IMR-90 (cell line): ENCODE measurements around the gene SFT2D2. TPM values are rescaled to one million over a fixed set of nuclear protein-coding genes. Genes with fewer than 3 reads are reported as not detected.

Experiments
- ATAC-seq: fragments of 200-7000 bp; cut with Tn5 transposase; 2 replicates; pipeline ENCODE4 v1.9.1; 2020; ENCODE audit warnings: low read depth, mild to moderate bottlenecking, moderate library complexity
- BruUV-seq: library from RNA; stranded (reverse); fragments of 400-500 nt; replicated peaks from 2 replicates; lab custom pipeline; 2021; lab: Mats Ljungman, UMichigan
- CTCF ChIA-PET: fragments of 300-600 bp; formaldehyde crosslinking; extraction: SDS; loops from one replicate; lab custom pipeline; 2021; ENCODE audit warnings: antibody characterized with exemption; lab: Yijun Ruan, JAX
- POLR2A ChIA-PET: fragments of 300-600 bp; sonication (Branson Sonifier 250); formaldehyde crosslinking; loops from one replicate; lab custom pipeline; 2022; ENCODE audit warnings: antibody characterized with exemption; ENCODE audit not compliant: unreplicated experiment; lab: Charles Lee
- DNase-seq: peaks from one replicate; pipeline ENCODE4 v3.0.0; 2013
- H2AFZ ChIP-seq: replicated peaks from 2 replicates; pipeline ENCODE3; 2013; ENCODE audit warnings: low read length, mild to moderate bottlenecking; ENCODE audit not compliant: poor library complexity
- H2AK5ac ChIP-seq: 2 replicates; pipeline ENCODE4 v1.6.1; 2013; ENCODE audit warnings: low read depth, low read length, inconsistent platforms
- H2AK9ac ChIP-seq: replicated peaks from 2 replicates; pipeline ENCODE3; 2013; ENCODE audit warnings: mild to moderate bottlenecking, low read depth, low read length, moderate library complexity; ENCODE audit not compliant: poor library complexity
- H2BK120ac ChIP-seq: 2 replicates; pipeline ENCODE4 v1.6.1; 2013; ENCODE audit warnings: low read depth, low read length, inconsistent platforms
- H2BK15ac ChIP-seq: 3 replicates; pipeline ENCODE4 v1.6.1; 2013; ENCODE audit warnings: low read depth, low read length, inconsistent platforms
- H2BK20ac ChIP-seq: 2 replicates; pipeline ENCODE4 v1.6.1; 2013; ENCODE audit warnings: low read depth, mild to moderate bottlenecking, inconsistent platforms, low read length, moderate library complexity
- H2BK5ac ChIP-seq: 2 replicates; pipeline ENCODE4 v1.6.1; 2013; ENCODE audit warnings: mild to moderate bottlenecking, low read depth, low read length, inconsistent platforms; ENCODE audit not compliant: poor library complexity, severe bottlenecking
- H3K14ac ChIP-seq: replicated peaks from 2 replicates; pipeline ENCODE4 v1.6.1; 2013; ENCODE audit warnings: low read depth, low read length, inconsistent platforms
- H3K18ac ChIP-seq: 2 replicates; pipeline ENCODE4 v1.6.1; 2013; ENCODE audit warnings: low read depth, low read length, control low read depth
- H3K23ac ChIP-seq: 2 replicates; pipeline ENCODE4 v1.6.1; 2013; ENCODE audit warnings: low read depth, low read length, inconsistent platforms
- H3K27ac ChIP-seq: 2 replicates; pipeline ENCODE4 v1.5.1; 2013; ENCODE audit warnings: mild to moderate bottlenecking, control low read depth, low read length; ENCODE audit not compliant: insufficient read depth
- H3K27me3 ChIP-seq: 2 replicates; pipeline ENCODE4 v1.6.1; 2013; ENCODE audit warnings: low read length; ENCODE audit not compliant: control insufficient read depth, insufficient read depth
- H3K36me3 ChIP-seq: 2 replicates; pipeline ENCODE4 v1.6.1; 2013; ENCODE audit warnings: low read length, mixed read lengths; ENCODE audit not compliant: control insufficient read depth, insufficient read depth
- H3K4ac ChIP-seq: 2 replicates; pipeline ENCODE4 v1.6.1; 2013; ENCODE audit warnings: low read depth, low read length, inconsistent platforms
- H3K4me1 ChIP-seq: 2 replicates; pipeline ENCODE4 v1.6.1; 2013; ENCODE audit warnings: low read length, mixed read lengths; ENCODE audit not compliant: control insufficient read depth, insufficient read depth
- H3K4me2 ChIP-seq: 2 replicates; pipeline ENCODE4 v1.6.1; 2013; ENCODE audit warnings: low read depth, mild to moderate bottlenecking, control low read depth, low read length, moderate library complexity
- H3K4me3 ChIP-seq: 2 replicates; pipeline ENCODE4 v1.5.1; 2013; ENCODE audit warnings: low read depth, mild to moderate bottlenecking, control low read depth, low read length, moderate library complexity; ENCODE audit not compliant: insufficient read depth
- H3K56ac ChIP-seq: 2 replicates; pipeline ENCODE4 v1.6.1; 2013; ENCODE audit warnings: low read length, inconsistent platforms; ENCODE audit not compliant: insufficient read depth; ENCODE audit errors: extremely low read depth
- H3K79me1 ChIP-seq, 2 experiments: 2 replicates each; pipeline ENCODE4 v1.6.1; 2013; ENCODE audit warnings: low read length in 2 of 2, inconsistent platforms in 1 of 2, low read depth in 1 of 2
- H3K9ac ChIP-seq: 2 replicates; pipeline ENCODE4 v1.6.1; 2013; ENCODE audit warnings: low read depth, low read length, control low read depth
- H3K9me1 ChIP-seq: 2 replicates; pipeline ENCODE4 v1.6.1; 2013; ENCODE audit warnings: low read length, inconsistent platforms; ENCODE audit not compliant: insufficient read depth
- H3K9me3 ChIP-seq: 2 replicates; pipeline ENCODE4 v1.6.1; 2013; ENCODE audit warnings: low read length; ENCODE audit not compliant: control insufficient read depth, insufficient read depth
- H4K20me1 ChIP-seq: 2 replicates; pipeline ENCODE4 v1.6.1; 2013; ENCODE audit warnings: low read length, inconsistent platforms; ENCODE audit not compliant: insufficient read depth
- H4K5ac ChIP-seq: 2 replicates; pipeline ENCODE4 v1.6.1; 2013; ENCODE audit warnings: mild to moderate bottlenecking, low read depth, low read length, control low read depth
- H4K8ac ChIP-seq, 2 experiments: 2 replicates each; pipeline ENCODE4 v1.6.1; 2013; ENCODE audit warnings: low read depth in 2 of 2, low read length in 2 of 2, control low read depth in 1 of 2, inconsistent platforms in 1 of 2
- H4K91ac ChIP-seq: 2 replicates; pipeline ENCODE4 v1.6.1; 2013; ENCODE audit warnings: low read depth, low read length, inconsistent platforms; ENCODE audit not compliant: insufficient read depth
- BHLHE40 ChIP-seq: fragments of 150-350 bp; IDR thresholded peaks from 2 replicates; pipeline ENCODE4 v1.6.1; 2016; ENCODE audit warnings: mild to moderate bottlenecking, low read depth, low read length
- CEBPB ChIP-seq: IDR thresholded peaks from 2 replicates; pipeline ENCODE4 v1.6.1; 2012; ENCODE audit warnings: low read depth, low read length, improper control_type of control experiment
- MAFK ChIP-seq: IDR thresholded peaks from 2 replicates; pipeline ENCODE4 v1.6.1; 2012; ENCODE audit warnings: low read depth, low read length, improper control_type of control experiment
- NFE2L2 ChIP-seq: fragments of 150-350 bp; IDR thresholded peaks from 2 replicates; pipeline ENCODE4 v1.6.1; 2016; ENCODE audit warnings: low read depth, mild to moderate bottlenecking, low read length
- RAD21 ChIP-seq: IDR thresholded peaks from 2 replicates; pipeline ENCODE4 v1.6.1; 2012; ENCODE audit warnings: low read length, improper control_type of control experiment
- USF2 ChIP-seq: fragments of 150-350 bp; IDR thresholded peaks from 2 replicates; pipeline ENCODE4 v1.6.1; 2017; ENCODE audit warnings: mild to moderate bottlenecking, antibody characterized with exemption, low read length, low read depth
- WGBS, 2 experiments: methylation state at CpG; one replicate each; pipeline versions ENCODE4 v1.1.5 to v1.1.7; 2013; ENCODE audit warnings: missing lambda C conversion rate in 2 of 2; ENCODE audit not compliant: insufficient read length in 1 of 2; ENCODE audit errors: extremely low coverage in 2 of 2; 5-methylcytosine and 5-hydroxymethylcytosine counted together
- dilution Hi-C: fragments of 300-500 bp; cut with HindIII; formaldehyde crosslinking; loops from one replicate; pipeline ENCODE4 v1.14.3; 2018; ENCODE audit warnings: low sequenced_read_pairs; ENCODE audit not compliant: unreplicated experiment
- in situ Hi-C: fragments of 300-500 bp; cut with MboI; formaldehyde crosslinking; loops from 3 replicates; pipeline ENCODE4 v1.14.3; 2019; ENCODE audit warnings: low sequenced_read_pairs, inconsistent platforms, mixed read lengths
- intact Hi-C: fragments of 100-400 bp; cut with micrococcal nuclease; formaldehyde crosslinking; loops from 2 replicates; pipeline ENCODE4 v1.10.0; 2022
- polyA plus RNA-seq, 3 experiments: library from polyadenylated mRNA; depleted of rRNA; stranded (reverse); fragments of >200 nt; gene quantifications; 2 replicates each; pipeline ENCODE4 v1.2.3, GENCODE V29; 2012; ENCODE audit warnings: low replicate concordance in 1 of 3
- total RNA-seq: library from RNA; depleted of rRNA; stranded (reverse); fragments of >200 nt; gene quantifications from 2 replicates; pipeline ENCODE4 v1.2.3, GENCODE V29; 2012
- TF ChIP-seq, protein P1 (sequence below): conservative IDR thresholded peaks from 2 replicates; pipeline ENCODE4 v1.5.1; 2012; ENCODE audit warnings: mild to moderate bottlenecking, low read depth, low read length, improper control_type of control experiment

The SFT2D2 gene
- total and polyA plus RNA-seq, 2 of the 4 experiments (the other 2 are of a cell fraction): 11.1 to 37.6 TPM

- H3K4ac ChIP-seq: no peak overlapping the region
- no peaks in the 10 kb centered on the region for H3K27me3 ChIP-seq
- no peaks in the 10 kb centered on the region for H3K9me3 ChIP-seq
- H2AFZ ChIP-seq: no peak overlapping the region
- no CpG with 5 or more reads among the region's 1 CpG for WGBS, 2 experiments
- H3K14ac ChIP-seq: no peak overlapping the region
- H2BK120ac ChIP-seq: no peak overlapping the region
- H3K9ac ChIP-seq: no peak overlapping the region
- POLR2A ChIA-PET: no interaction called here
- H3K4me3 ChIP-seq: no peak overlapping the region
- no peaks in the 10 kb centered on the region for H3K9me1 ChIP-seq
- DNase-seq (peak; percentile 81), ATAC-seq (peak; percentile 66)
- H2AK5ac ChIP-seq: no peak overlapping the region
- H3K23ac ChIP-seq: no peak overlapping the region
- no peak overlapping the region for H4K8ac ChIP-seq
- H2BK15ac ChIP-seq: no peak overlapping the region
- no peak overlapping the region for H4K91ac ChIP-seq
- peak overlapping the region; percentile 49 for H2BK5ac ChIP-seq
- intact Hi-C loops: no loop called here
- peak overlapping the region; percentile 24; the same call in 1 of the 2 replicates for H3K27ac ChIP-seq
- no peak overlapping the region for H2BK20ac ChIP-seq
- H3K4me2 ChIP-seq: no peak overlapping the region
- no TSS peak for BruUV-seq
- in situ Hi-C loops: no loop called here
- H3K4me1 ChIP-seq: peaks cover 2% of the 10 kb centered on the region; the same call in 1 of the 2 replicates
- no peaks in the 10 kb centered on the region for H3K79me1 ChIP-seq
- no peak for TF ChIP-seq MAFK
- TF ChIP-seq, protein P1, sequence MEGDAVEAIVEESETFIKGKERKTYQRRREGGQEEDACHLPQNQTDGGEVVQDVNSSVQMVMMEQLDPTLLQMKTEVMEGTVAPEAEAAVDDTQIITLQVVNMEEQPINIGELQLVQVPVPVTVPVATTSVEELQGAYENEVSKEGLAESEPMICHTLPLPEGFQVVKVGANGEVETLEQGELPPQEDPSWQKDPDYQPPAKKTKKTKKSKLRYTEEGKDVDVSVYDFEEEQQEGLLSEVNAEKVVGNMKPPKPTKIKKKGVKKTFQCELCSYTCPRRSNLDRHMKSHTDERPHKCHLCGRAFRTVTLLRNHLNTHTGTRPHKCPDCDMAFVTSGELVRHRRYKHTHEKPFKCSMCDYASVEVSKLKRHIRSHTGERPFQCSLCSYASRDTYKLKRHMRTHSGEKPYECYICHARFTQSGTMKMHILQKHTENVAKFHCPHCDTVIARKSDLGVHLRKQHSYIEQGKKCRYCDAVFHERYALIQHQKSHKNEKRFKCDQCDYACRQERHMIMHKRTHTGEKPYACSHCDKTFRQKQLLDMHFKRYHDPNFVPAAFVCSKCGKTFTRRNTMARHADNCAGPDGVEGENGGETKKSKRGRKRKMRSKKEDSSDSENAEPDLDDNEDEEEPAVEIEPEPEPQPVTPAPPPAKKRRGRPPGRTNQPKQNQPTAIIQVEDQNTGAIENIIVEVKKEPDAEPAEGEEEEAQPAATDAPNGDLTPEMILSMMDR: no peak
- TF ChIP-seq CEBPB: peak; percentile 89
- TF ChIP-seq USF2: no peak
- no peak for TF ChIP-seq BHLHE40
- no peak for TF ChIP-seq RAD21
- TF ChIP-seq NFE2L2: no peak
- no peaks in the 10 kb centered on the region for H4K20me1 ChIP-seq
- H2AK9ac ChIP-seq: no peak overlapping the region
- peaks cover 4% of the 10 kb centered on the region; the same call in 1 of the 2 replicates for H3K36me3 ChIP-seq
- no peak overlapping the region for H4K5ac ChIP-seq
- no peak overlapping the region for H3K56ac ChIP-seq
- CTCF ChIA-PET: no interaction called here
- H3K18ac ChIP-seq: no peak overlapping the region
- dilution Hi-C loops: no loop called here
Measured at GRCh38 chr1:168202941-168203654, 22.7 kb upstream of the SFT2D2 start.
